ENCODE measurements around the gene CORO1C.
"Not testable (repeated sequence)": the region's sequence is repeated elsewhere in the genome, so short reads cannot be mapped to it uniquely, and the experiment has no call there.

DNA sequence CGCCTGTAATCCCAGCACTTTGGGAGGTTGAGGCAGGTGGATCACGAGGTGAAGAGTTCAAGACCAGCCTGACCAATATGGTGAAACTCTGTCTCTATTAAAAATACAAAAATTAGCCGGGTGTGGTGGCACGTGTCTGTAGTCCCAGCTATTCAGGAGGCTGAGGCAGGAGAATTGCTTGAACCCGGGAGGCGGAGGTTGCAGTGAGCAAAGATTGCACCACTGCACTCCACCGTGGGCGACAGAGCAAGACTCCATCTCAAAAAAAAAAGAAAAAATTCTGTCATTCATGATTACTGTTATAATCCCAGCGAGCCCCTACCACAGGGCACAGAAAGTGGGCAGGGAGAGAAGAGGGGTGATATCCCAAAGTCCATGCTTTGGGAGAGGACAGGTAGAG lies 40.5 kb upstream of the CORO1C start:
- TF ChIP-seq POLR2AphosphoS5 (IDR thresholded peaks at IDR 0.05) = not testable (repeated sequence)
- TF ChIP-seq, protein P1, sequence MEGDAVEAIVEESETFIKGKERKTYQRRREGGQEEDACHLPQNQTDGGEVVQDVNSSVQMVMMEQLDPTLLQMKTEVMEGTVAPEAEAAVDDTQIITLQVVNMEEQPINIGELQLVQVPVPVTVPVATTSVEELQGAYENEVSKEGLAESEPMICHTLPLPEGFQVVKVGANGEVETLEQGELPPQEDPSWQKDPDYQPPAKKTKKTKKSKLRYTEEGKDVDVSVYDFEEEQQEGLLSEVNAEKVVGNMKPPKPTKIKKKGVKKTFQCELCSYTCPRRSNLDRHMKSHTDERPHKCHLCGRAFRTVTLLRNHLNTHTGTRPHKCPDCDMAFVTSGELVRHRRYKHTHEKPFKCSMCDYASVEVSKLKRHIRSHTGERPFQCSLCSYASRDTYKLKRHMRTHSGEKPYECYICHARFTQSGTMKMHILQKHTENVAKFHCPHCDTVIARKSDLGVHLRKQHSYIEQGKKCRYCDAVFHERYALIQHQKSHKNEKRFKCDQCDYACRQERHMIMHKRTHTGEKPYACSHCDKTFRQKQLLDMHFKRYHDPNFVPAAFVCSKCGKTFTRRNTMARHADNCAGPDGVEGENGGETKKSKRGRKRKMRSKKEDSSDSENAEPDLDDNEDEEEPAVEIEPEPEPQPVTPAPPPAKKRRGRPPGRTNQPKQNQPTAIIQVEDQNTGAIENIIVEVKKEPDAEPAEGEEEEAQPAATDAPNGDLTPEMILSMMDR (IDR thresholded peaks at IDR 0.05) = not testable (repeated sequence)
